GM12892 (cell line): ENCODE measurements around the gene NOC4L.

Experiments
- POLR2A ChIP-seq: IDR thresholded peaks from 2 replicates; pipeline ENCODE4 v1.6.1; 2011; ENCODE audit warnings: low read depth, low read length, control low read depth
- POLR2AphosphoS5 ChIP-seq: IDR thresholded peaks from 2 replicates; pipeline ENCODE4 v1.6.1; 2011; ENCODE audit warnings: low read depth, low read length, control low read depth
- TAF1 ChIP-seq: IDR thresholded peaks from 2 replicates; pipeline ENCODE4 v1.6.1; 2011; ENCODE audit warnings: low read depth, mild to moderate bottlenecking, control low read depth, low read length, borderline replicate concordance

GRCh38 chr12:132153501-132154340, 9.5 kb downstream of the NOC4L start:
- TF ChIP-seq TAF1 (no peak), POLR2A (no peak), POLR2AphosphoS5 (no peak)
